GM19438 (cell line): ENCODE measurements around the gene MGAT4C.

Experiments used
- ATAC-seq: cut with Tn5 transposase; IDR thresholded peaks from one replicate; pipeline ENCODE4 v1.9.1; 2021; ENCODE audit warnings: low read depth; ENCODE audit not compliant: unreplicated experiment

MGAT4C gene

GRCh38 chr12:86230516-86231146, 25.6 kb downstream of the MGAT4C start:
- ATAC-seq, result no peak

GRCh38 chr12:86229772-86230171, 26.4 kb downstream of the MGAT4C start:
- ATAC-seq, result no peak

GRCh38 chr12:86228656-86229055, 27.5 kb downstream of the MGAT4C start:
- ATAC-seq, result no peak

- ATAC-seq, result no peak
Observed at GRCh38 chr12:86226481-86226880, 29.7 kb downstream of the MGAT4C start.

- no peak for ATAC-seq
Observed at GRCh38 chr12:86216591-86216990, 39.6 kb downstream of the MGAT4C start.

GRCh38 chr12:86213012-86213411, 43.2 kb downstream of the MGAT4C start:
- ATAC-seq, result no peak

- ATAC-seq, result no peak
Observed at GRCh38 chr12:86198696-86199444, 57.3 kb downstream of the MGAT4C start.

GRCh38 chr12:86196465-86196864, 59.7 kb downstream of the MGAT4C start:
- ATAC-seq, result no peak

- ATAC-seq, result no peak
Observed at GRCh38 chr12:86194721-86195120, 61.5 kb downstream of the MGAT4C start.

GRCh38 chr12:86193931-86194330, 62.3 kb downstream of the MGAT4C start:
- no peak for ATAC-seq

GRCh38 chr12:86188226-86188625, 68.0 kb downstream of the MGAT4C start:
- no peak for ATAC-seq

GRCh38 chr12:86186449-86186848, 69.7 kb downstream of the MGAT4C start:
- ATAC-seq, result no peak

GRCh38 chr12:86179855-86180254, 76.3 kb downstream of the MGAT4C start:
- ATAC-seq, result no peak

GRCh38 chr12:86174188-86174587, 82.0 kb downstream of the MGAT4C start:
- no peak for ATAC-seq

GRCh38 chr12:86172913-86173443, 83.2 kb downstream of the MGAT4C start:
- no peak for ATAC-seq

- ATAC-seq, result no peak
Observed at GRCh38 chr12:86170051-86170450, 86.1 kb downstream of the MGAT4C start.

GRCh38 chr12:86158956-86159355, 97.2 kb downstream of the MGAT4C start:
- ATAC-seq, result no peak

- no peak for ATAC-seq
Observed at GRCh38 chr12:86154620-86155019, 101.6 kb downstream of the MGAT4C start.

GRCh38 chr12:86148612-86149011, 107.6 kb downstream of the MGAT4C start:
- no peak for ATAC-seq

GRCh38 chr12:86148071-86148470, 108.1 kb downstream of the MGAT4C start:
- no peak for ATAC-seq

- no peak for ATAC-seq
Observed at GRCh38 chr12:86145156-86145555, 111.0 kb downstream of the MGAT4C start.

GRCh38 chr12:86143162-86143561, 113.0 kb downstream of the MGAT4C start:
- ATAC-seq, result no peak
